ENCODE results near the gene CTAGE9. TPM values are rescaled to one million over a fixed set of nuclear protein-coding genes. Genes with fewer than 3 reads are reported as not detected.

CTAGE9 gene
- total RNA-seq, 1 donor, result not detected

- Histone ChIP-seq H3K27ac (ENCODE audit: low read depth, low read length) (peak overlapping the region; percentile 27), H3K4me3 (ENCODE audit: insufficient read depth, low read length) (no peak overlapping the region), H3K36me3 (ENCODE audit: insufficient read depth, low read length) (no peaks in the 10 kb centered on the region), H3K79me2 (ENCODE audit: insufficient read depth, low read length) (no peaks in the 10 kb centered on the region), H3K27me3 (ENCODE audit: insufficient read depth, low read length) (no peaks in the 10 kb centered on the region), H3K4me2 (ENCODE audit: insufficient read depth, low read length) (no peak overlapping the region), H4K20me1 (ENCODE audit: insufficient read depth, low read length) (no peaks in the 10 kb centered on the region), H2AFZ (ENCODE audit: low read length) (peak overlapping the region; percentile 71), H3K4me1 (ENCODE audit: insufficient read depth, low read length) (peaks cover 6% of the 10 kb centered on the region), H3K9me3 (ENCODE audit: low read depth, low read length) (no peaks in the 10 kb centered on the region)
- no peak for TF ChIP-seq CTCF (IDR thresholded peaks at IDR 0.05; ENCODE audit: extremely low read depth, low read depth, low read length)
- DNase-seq (ENCODE audit: insufficient read length, low spot score, missing footprints), result no peak
Observed at GRCh38 chr6:131740161-131740560, 29.3 kb upstream of the CTAGE9 start.

- no peak for TF ChIP-seq CTCF (IDR thresholded peaks at IDR 0.05; ENCODE audit: extremely low read depth, low read depth, low read length)
- Histone ChIP-seq H3K4me3 (ENCODE audit: insufficient read depth, low read length) (no peak overlapping the region), H3K9me3 (ENCODE audit: low read depth, low read length) (no peaks in the 10 kb centered on the region), H4K20me1 (ENCODE audit: insufficient read depth, low read length) (no peaks in the 10 kb centered on the region), H2AFZ (ENCODE audit: low read length) (no peak overlapping the region), H3K4me2 (ENCODE audit: insufficient read depth, low read length) (no peak overlapping the region), H3K36me3 (ENCODE audit: insufficient read depth, low read length) (no peaks in the 10 kb centered on the region), H3K79me2 (ENCODE audit: insufficient read depth, low read length) (no peaks in the 10 kb centered on the region), H3K27me3 (ENCODE audit: insufficient read depth, low read length) (no peaks in the 10 kb centered on the region), H3K27ac (ENCODE audit: low read depth, low read length) (no peak overlapping the region), H3K4me1 (ENCODE audit: insufficient read depth, low read length) (peaks cover 6% of the 10 kb centered on the region)
- DNase-seq (ENCODE audit: insufficient read length, low spot score, missing footprints), result no peak
Observed at GRCh38 chr6:131739136-131739535, 28.3 kb upstream of the CTAGE9 start.

- peak overlapping the region; percentile 13 for H2AFZ ChIP-seq (ENCODE audit: low read length)
- TF ChIP-seq CTCF (IDR thresholded peaks at IDR 0.05; ENCODE audit: extremely low read depth, low read depth, low read length), result no peak
- DNase-seq (ENCODE audit: insufficient read length, low spot score, missing footprints), result no peak
Observed at GRCh38 chr6:131736811-131737210, 26.0 kb upstream of the CTAGE9 start.

GRCh38 chr6:131736003-131736596 lies 25.3 kb upstream of the CTAGE9 start:
- Histone ChIP-seq H3K9me3 (ENCODE audit: low read depth, low read length) (no peaks in the 10 kb centered on the region), H3K4me2 (ENCODE audit: insufficient read depth, low read length) (no peak overlapping the region), H3K36me3 (ENCODE audit: insufficient read depth, low read length) (no peaks in the 10 kb centered on the region), H3K27me3 (ENCODE audit: insufficient read depth, low read length) (no peaks in the 10 kb centered on the region), H3K4me3 (ENCODE audit: insufficient read depth, low read length) (no peak overlapping the region), H4K20me1 (ENCODE audit: insufficient read depth, low read length) (no peaks in the 10 kb centered on the region), H3K79me2 (ENCODE audit: insufficient read depth, low read length) (no peaks in the 10 kb centered on the region), H3K4me1 (ENCODE audit: insufficient read depth, low read length) (peaks cover 14% of the 10 kb centered on the region), H3K27ac (ENCODE audit: low read depth, low read length) (no peak overlapping the region), H2AFZ (ENCODE audit: low read length) (no peak overlapping the region)
- no peak for TF ChIP-seq CTCF (IDR thresholded peaks at IDR 0.05; ENCODE audit: extremely low read depth, low read depth, low read length)
- no peak for DNase-seq (ENCODE audit: insufficient read length, low spot score, missing footprints)

More at GRCh38 chr6:131736811-131737210, 26.0 kb upstream of the CTAGE9 start:
- no peaks in the 10 kb centered on the region for H4K20me1 ChIP-seq (ENCODE audit: insufficient read depth, low read length)
- no peaks in the 10 kb centered on the region for H3K27me3 ChIP-seq (ENCODE audit: insufficient read depth, low read length)
- H3K27ac ChIP-seq (ENCODE audit: low read depth, low read length), result no peak overlapping the region
- no peaks in the 10 kb centered on the region for H3K9me3 ChIP-seq (ENCODE audit: low read depth, low read length)
- H3K4me2 ChIP-seq (ENCODE audit: insufficient read depth, low read length), result no peak overlapping the region
- peaks cover 14% of the 10 kb centered on the region for H3K4me1 ChIP-seq (ENCODE audit: insufficient read depth, low read length)
- H3K4me3 ChIP-seq (ENCODE audit: insufficient read depth, low read length), result no peak overlapping the region
- no peaks in the 10 kb centered on the region for H3K36me3 ChIP-seq (ENCODE audit: insufficient read depth, low read length)
- H3K79me2 ChIP-seq (ENCODE audit: insufficient read depth, low read length), result no peaks in the 10 kb centered on the region
